H9 (cell line): Measurements from ENCODE around the gene KRT28. TPM values are rescaled to one million over a fixed set of nuclear protein-coding genes. Genes with fewer than 3 reads are reported as not detected.

Source experiments
- DNase-seq: peaks from one replicate; pipeline ENCODE4 v3.0.0-alpha.2; 2017
- H2AFZ ChIP-seq: one replicate; pipeline ENCODE4 v1.6.1; 2013; ENCODE audit warnings: mild to moderate bottlenecking, low read length, control low read depth, moderate library complexity
- H2AK5ac ChIP-seq: 2 replicates; pipeline ENCODE4 v1.6.1; 2013; ENCODE audit warnings: low read length, control low read depth, mixed read lengths; ENCODE audit not compliant: insufficient read length
- H2BK120ac ChIP-seq: one replicate; pipeline ENCODE4 v1.6.1; 2013; ENCODE audit warnings: low read depth, mild to moderate bottlenecking, low read length, control low read depth, inconsistent platforms; ENCODE audit not compliant: poor library complexity, severe bottlenecking
- H2BK12ac ChIP-seq: 2 replicates; pipeline ENCODE4 v1.6.1; 2013; ENCODE audit warnings: low read length, control low read depth, mixed read lengths, low read depth; ENCODE audit not compliant: insufficient read length
- H2BK15ac ChIP-seq: 2 replicates; pipeline ENCODE4 v1.6.1; 2013; ENCODE audit warnings: low read depth, low read length, control low read depth
- H2BK20ac ChIP-seq: one replicate; pipeline ENCODE4 v1.6.1; 2013; ENCODE audit warnings: low read depth, mild to moderate bottlenecking, low read length, control low read depth, inconsistent platforms; ENCODE audit not compliant: poor library complexity, severe bottlenecking
- H2BK5ac ChIP-seq: 2 replicates; pipeline ENCODE4 v1.6.1; 2013; ENCODE audit warnings: low read length, control low read depth, mixed read lengths; ENCODE audit not compliant: insufficient read length
- H3K14ac ChIP-seq: 2 replicates; pipeline ENCODE4 v1.6.1; 2013; ENCODE audit warnings: low read length, control low read depth; ENCODE audit not compliant: insufficient read depth
- H3K18ac ChIP-seq: 2 replicates; pipeline ENCODE4 v1.6.1; 2013; ENCODE audit warnings: low read depth, mild to moderate bottlenecking, mixed read lengths, low read length, control low read depth; ENCODE audit not compliant: insufficient read length
- H3K23ac ChIP-seq: 2 replicates; pipeline ENCODE4 v1.6.1; 2013; ENCODE audit warnings: low read length, control low read depth, mixed read lengths, low read depth; ENCODE audit not compliant: insufficient read length
- H3K23me2 ChIP-seq: 2 replicates; pipeline ENCODE4 v1.6.1; 2013; ENCODE audit warnings: low read depth, mild to moderate bottlenecking, mixed read lengths, low read length, control low read depth; ENCODE audit not compliant: insufficient read length, poor library complexity, severe bottlenecking
- H3K27ac ChIP-seq: 2 replicates; pipeline ENCODE4 v1.5.1; 2013; ENCODE audit warnings: low read length, control low read depth, mixed read lengths, low read depth; ENCODE audit not compliant: insufficient read length
- H3K27me3 ChIP-seq: 2 replicates; pipeline ENCODE4 v1.6.1; 2013; ENCODE audit warnings: low read length, control low read depth, inconsistent platforms; ENCODE audit not compliant: insufficient read depth
- H3K4ac ChIP-seq: 2 replicates; pipeline ENCODE4 v1.6.1; 2013; ENCODE audit warnings: low read depth, mild to moderate bottlenecking, control low read depth, inconsistent platforms, low read length, moderate library complexity
- H3K4me1 ChIP-seq: 2 replicates; pipeline ENCODE4 v1.6.1; 2013; ENCODE audit warnings: low read length, control low read depth, inconsistent platforms; ENCODE audit not compliant: insufficient read depth
- H3K4me2 ChIP-seq: 2 replicates; pipeline ENCODE4 v1.6.1; 2013; ENCODE audit warnings: low read length, control low read depth, mixed read lengths; ENCODE audit not compliant: insufficient read length, insufficient read depth
- H3K56ac ChIP-seq: 2 replicates; pipeline ENCODE4 v1.6.1; 2013; ENCODE audit warnings: low read depth, mild to moderate bottlenecking, mixed read lengths, low read length, control low read depth; ENCODE audit not compliant: insufficient read length
- H3K79me1 ChIP-seq: 2 replicates; pipeline ENCODE4 v1.6.1; 2013; ENCODE audit warnings: low read depth, mild to moderate bottlenecking, moderate library complexity, low read length, control low read depth, inconsistent platforms; ENCODE audit not compliant: insufficient read depth, poor library complexity, severe bottlenecking
- H3K79me2 ChIP-seq: 2 replicates; pipeline ENCODE4 v1.6.1; 2013; ENCODE audit warnings: low read length, control low read depth, inconsistent platforms; ENCODE audit not compliant: insufficient read depth
- H3K9ac ChIP-seq: 2 replicates; pipeline ENCODE4 v1.6.1; 2013; ENCODE audit warnings: low read length, control low read depth, mixed read lengths; ENCODE audit not compliant: insufficient read length; ENCODE audit errors: extremely low read depth
- H3K9me3 ChIP-seq: one replicate; pipeline ENCODE4 v1.6.1; 2013; ENCODE audit warnings: low read depth, low read length, inconsistent platforms; ENCODE audit not compliant: control insufficient read depth
- H3T11ph ChIP-seq: one replicate; pipeline ENCODE4 v1.6.1; 2013; ENCODE audit warnings: mild to moderate bottlenecking, low read length, control low read depth, inconsistent platforms
- H4K20me1 ChIP-seq: one replicate; pipeline ENCODE4 v1.6.1; 2013; ENCODE audit not compliant: control insufficient read depth, insufficient read length, insufficient read depth
- H4K5ac ChIP-seq: 2 replicates; pipeline ENCODE4 v1.6.1; 2013; ENCODE audit warnings: low read depth, mild to moderate bottlenecking, mixed read lengths, low read length, control low read depth; ENCODE audit not compliant: insufficient read length
- H4K8ac ChIP-seq: replicated peaks from 2 replicates; pipeline ENCODE4 v1.6.1; 2013; ENCODE audit warnings: low read length, control low read depth, mixed read lengths, low read depth; ENCODE audit not compliant: insufficient read length
- H4K91ac ChIP-seq: 2 replicates; pipeline ENCODE4 v1.6.1; 2013; ENCODE audit warnings: low read depth, mild to moderate bottlenecking, moderate library complexity, mixed read lengths, low read length, control low read depth; ENCODE audit not compliant: insufficient read length
- H3K27ac Mint-ChIP-seq, 3 experiments: 2 replicates in 2 of 3; 3 replicates in 1 of 3; pipeline ENCODE4 v1.8.0; 2020 to 2021; ENCODE audit warnings: mixed read lengths in 3 of 3, mild to moderate bottlenecking in 1 of 3, moderate library complexity in 1 of 3
- H3K27me3 Mint-ChIP-seq: 2 replicates; pipeline ENCODE4 v1.8.0; 2021; ENCODE audit warnings: low read depth, mild to moderate bottlenecking, moderate library complexity, mixed read lengths
- H3K36me3 Mint-ChIP-seq, 3 experiments: 2 replicates in 2 of 3; 3 replicates in 1 of 3; pipeline ENCODE4 v1.8.0; 2020 to 2021; ENCODE audit warnings: low read depth in 3 of 3, mixed read lengths in 3 of 3; ENCODE audit not compliant: insufficient read depth in 1 of 3
- H3K4me1 Mint-ChIP-seq, 2 experiments: 2 replicates each; pipeline ENCODE4 v1.8.0; 2020; ENCODE audit warnings: mixed read lengths in 2 of 2
- H3K4me3 Mint-ChIP-seq, 2 experiments: 2 replicates in 1 of 2; 3 replicates in 1 of 2; pipeline ENCODE4 v1.8.0; 2020 to 2021; ENCODE audit warnings: mild to moderate bottlenecking in 2 of 2, mixed read lengths in 2 of 2, moderate library complexity in 1 of 2
- H3K9me3 Mint-ChIP-seq, 2 experiments: 2 replicates in 1 of 2; 3 replicates in 1 of 2; pipeline ENCODE4 v1.8.0; 2020; ENCODE audit warnings: mild to moderate bottlenecking in 2 of 2, mixed read lengths in 2 of 2, moderate library complexity in 1 of 2
- WGBS: extraction: QIAGEN DNeasy Blood & Tissue Kit; methylation state at CpG from one replicate; pipeline ENCODE4 v1.1.7; 2013; ENCODE audit warnings: missing lambda C conversion rate, low lambda C conversion rate, mixed read lengths; ENCODE audit not compliant: insufficient read length; ENCODE audit errors: extremely low coverage; 5-methylcytosine and 5-hydroxymethylcytosine counted together
- total RNA-seq: library from RNA; stranded (reverse); gene quantifications from 2 replicates; pipeline ENCODE4 v1.2.1, GENCODE V29; 2021
- TF ChIP-seq, protein P1 (sequence below): fragments of 200-600 bp; sonication (generic); conservative IDR thresholded peaks from 3 replicates; pipeline ENCODE4 v1.8.0; 2021; ENCODE audit warnings: antibody characterized with exemption, mild to moderate bottlenecking

KRT28 gene
- total RNA-seq, 1 experiment from 2014 or later = not detected

DNA sequence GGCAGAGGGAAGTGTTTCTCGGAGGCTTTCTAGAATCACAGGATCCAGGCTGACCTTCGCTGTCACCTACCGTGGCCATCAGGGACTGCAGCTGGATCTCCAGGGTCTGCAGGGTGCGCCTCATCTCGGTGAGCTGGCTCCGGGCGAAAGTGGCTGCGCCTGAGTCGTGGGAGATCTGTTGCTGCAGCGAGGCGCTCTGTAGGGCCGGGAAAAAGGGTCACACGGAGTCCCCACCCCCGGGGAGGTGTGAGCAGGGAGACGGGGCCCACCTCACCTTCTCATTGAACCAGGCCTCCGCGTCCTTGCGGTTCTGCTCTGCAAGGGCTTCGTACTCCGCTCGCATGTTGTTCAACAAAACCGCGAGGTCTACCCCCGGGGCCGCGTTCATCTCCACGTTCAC, 2.9 kb downstream of the KRT28 start:
- no peaks in the 10 kb centered on the region for H3K36me3 Mint-ChIP-seq
- Histone ChIP-seq H3K9ac (no peak overlapping the region), H4K8ac (no peak overlapping the region), H3K4ac (no peak overlapping the region), H2BK20ac (no peak overlapping the region), H3K79me2 (no peaks in the 10 kb centered on the region), H3K18ac (no peak overlapping the region), H2BK5ac (no peak overlapping the region), H2BK12ac (no peak overlapping the region), H3K14ac (peak overlapping the region; percentile 33; the same call in 1 of the 2 replicates), H3K27ac (no peak overlapping the region), H2BK120ac (no peak overlapping the region), H3T11ph (no peak overlapping the region), H3K4me1 (no peaks in the 10 kb centered on the region), H4K20me1 (no peaks in the 10 kb centered on the region), H3K23ac (no peak overlapping the region), H3K27me3 (no peaks in the 10 kb centered on the region), H3K9me3 (no peaks in the 10 kb centered on the region), H3K56ac (no peak overlapping the region), H4K5ac (no peak overlapping the region), H2AFZ (no peak overlapping the region), H3K79me1 (no peaks in the 10 kb centered on the region), H2BK15ac (no peak overlapping the region), H3K4me2 (no peak overlapping the region), H3K23me2 (no peaks in the 10 kb centered on the region), H4K91ac (no peak overlapping the region), H2AK5ac (no peak overlapping the region)
- H3K4me1 Mint-ChIP-seq = no peaks in the 10 kb centered on the region
- no peak overlapping the region for H3K27ac Mint-ChIP-seq
- no peak overlapping the region for H3K4me3 Mint-ChIP-seq
- no peaks in the 10 kb centered on the region for H3K9me3 Mint-ChIP-seq
- WGBS = no CpG with 5 or more reads among the region's 27 CpGs
- TF ChIP-seq, protein P1, sequence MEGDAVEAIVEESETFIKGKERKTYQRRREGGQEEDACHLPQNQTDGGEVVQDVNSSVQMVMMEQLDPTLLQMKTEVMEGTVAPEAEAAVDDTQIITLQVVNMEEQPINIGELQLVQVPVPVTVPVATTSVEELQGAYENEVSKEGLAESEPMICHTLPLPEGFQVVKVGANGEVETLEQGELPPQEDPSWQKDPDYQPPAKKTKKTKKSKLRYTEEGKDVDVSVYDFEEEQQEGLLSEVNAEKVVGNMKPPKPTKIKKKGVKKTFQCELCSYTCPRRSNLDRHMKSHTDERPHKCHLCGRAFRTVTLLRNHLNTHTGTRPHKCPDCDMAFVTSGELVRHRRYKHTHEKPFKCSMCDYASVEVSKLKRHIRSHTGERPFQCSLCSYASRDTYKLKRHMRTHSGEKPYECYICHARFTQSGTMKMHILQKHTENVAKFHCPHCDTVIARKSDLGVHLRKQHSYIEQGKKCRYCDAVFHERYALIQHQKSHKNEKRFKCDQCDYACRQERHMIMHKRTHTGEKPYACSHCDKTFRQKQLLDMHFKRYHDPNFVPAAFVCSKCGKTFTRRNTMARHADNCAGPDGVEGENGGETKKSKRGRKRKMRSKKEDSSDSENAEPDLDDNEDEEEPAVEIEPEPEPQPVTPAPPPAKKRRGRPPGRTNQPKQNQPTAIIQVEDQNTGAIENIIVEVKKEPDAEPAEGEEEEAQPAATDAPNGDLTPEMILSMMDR = 0 out of 3 replicates have a peak, but pooled peaks have one; percentile 17
- peaks cover 27% of the 10 kb centered on the region for H3K27me3 Mint-ChIP-seq
- DNase-seq = peak; percentile 67
